D341Med (cell line): Measurements from ENCODE around the gene LHB.
A peak's percentile ranks its signal among the peaks of the same experiment; 100 is the strongest.

Experiments used
- DNase-seq: peaks from one replicate; pipeline ENCODE4 v3.0.0; 2012; ENCODE audit warnings: low spot score

LHB gene

DNA sequence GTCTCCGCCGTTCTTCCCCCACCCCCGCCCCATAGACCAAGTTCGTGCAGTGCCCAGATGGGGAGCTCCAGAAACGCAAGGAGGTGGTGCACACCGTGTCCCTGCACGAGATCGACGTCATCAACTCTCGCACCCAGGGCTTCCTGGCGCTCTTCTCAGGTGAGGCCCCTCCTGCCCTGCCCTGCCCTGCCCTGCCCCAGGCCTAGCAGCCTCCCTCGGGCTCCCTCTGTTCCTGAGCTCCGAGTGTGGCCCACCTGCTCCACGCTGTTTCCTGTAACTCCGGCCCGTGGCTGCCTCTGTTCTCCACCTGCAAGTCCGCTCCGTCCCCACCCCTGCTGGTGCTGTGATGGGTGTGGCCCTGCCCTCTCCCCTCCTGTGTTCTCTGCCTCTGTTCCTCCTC is 6.4 kb downstream of the LHB start:
- no peak for DNase-seq

GRCh38 chr19:49009828-49010227 is 7.1 kb downstream of the LHB start:
- no peak for DNase-seq

- DNase-seq = no peak
These were observed 10.0 kb downstream of the LHB start for GRCh38 chr19:49006905-49007304.

GRCh38 chr19:49004964-49005614 is 11.8 kb downstream of the LHB start:
- DNase-seq = no peak

GRCh38 chr19:49004133-49004532 is 12.8 kb downstream of the LHB start:
- no peak for DNase-seq

GRCh38 chr19:48999481-49000325 is 17.2 kb downstream of the LHB start:
- peak; percentile 73 for DNase-seq

- peak; percentile 73 for DNase-seq
These were observed 18.9 kb downstream of the LHB start for GRCh38 chr19:48997972-48998371.

GRCh38 chr19:48994035-48994386 is 22.9 kb downstream of the LHB start:
- DNase-seq = no peak

DNA sequence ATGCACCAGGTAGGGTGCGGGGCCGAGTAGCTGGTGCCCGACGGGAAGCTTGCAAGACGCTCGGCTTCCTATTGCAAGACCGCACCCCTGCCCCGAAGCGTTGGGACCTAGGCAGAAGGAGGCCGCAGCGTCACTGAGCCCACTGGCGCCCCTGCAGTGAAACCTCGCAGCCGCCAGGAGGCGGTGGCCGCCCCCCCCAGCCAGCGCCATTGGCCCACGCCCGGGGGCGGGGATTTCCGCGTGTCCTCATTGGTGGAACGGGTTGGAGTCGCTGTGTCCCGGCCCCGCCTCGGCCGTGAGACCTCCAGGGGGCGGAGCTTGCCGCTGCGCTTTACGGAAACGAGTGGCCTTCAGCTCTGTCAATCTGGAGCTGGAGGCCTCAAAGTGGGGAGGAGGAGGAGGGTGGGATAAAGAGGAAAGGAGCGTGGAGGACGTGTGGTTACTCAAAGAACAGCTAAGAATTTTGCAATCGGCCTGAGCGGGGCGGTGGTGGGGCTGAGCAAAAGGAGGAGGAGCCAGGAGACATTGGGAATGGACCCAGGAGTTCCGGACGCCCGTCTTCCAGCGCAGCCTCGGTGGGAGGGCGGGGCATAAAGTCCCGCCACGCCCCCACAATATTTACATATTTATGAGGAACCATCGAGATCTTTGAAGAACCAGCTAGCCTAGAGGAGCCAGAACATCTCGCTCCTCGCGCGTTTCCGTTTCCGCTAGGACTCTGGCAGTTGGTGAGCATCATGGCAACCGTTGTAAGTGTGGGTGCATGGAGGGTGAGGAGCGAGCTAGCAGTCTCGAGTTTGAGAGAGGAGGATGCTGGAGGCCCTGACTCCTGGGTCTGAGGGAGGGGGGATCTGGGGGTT is 23.5 kb downstream of the LHB start, which contains the start of the genes GYS1 and RUVBL2:
TSS of gene GYS1 (minus strand) at position 135 of the 860 bp plus-strand sequence. CDS start 197 bp downstream, outside the sequence.
TSS of gene RUVBL2 (plus strand) at position 713 of the 860 bp plus-strand sequence. CDS start at position 738, 25 bp downstream.
- DNase-seq = peak; percentile 99

DNA sequence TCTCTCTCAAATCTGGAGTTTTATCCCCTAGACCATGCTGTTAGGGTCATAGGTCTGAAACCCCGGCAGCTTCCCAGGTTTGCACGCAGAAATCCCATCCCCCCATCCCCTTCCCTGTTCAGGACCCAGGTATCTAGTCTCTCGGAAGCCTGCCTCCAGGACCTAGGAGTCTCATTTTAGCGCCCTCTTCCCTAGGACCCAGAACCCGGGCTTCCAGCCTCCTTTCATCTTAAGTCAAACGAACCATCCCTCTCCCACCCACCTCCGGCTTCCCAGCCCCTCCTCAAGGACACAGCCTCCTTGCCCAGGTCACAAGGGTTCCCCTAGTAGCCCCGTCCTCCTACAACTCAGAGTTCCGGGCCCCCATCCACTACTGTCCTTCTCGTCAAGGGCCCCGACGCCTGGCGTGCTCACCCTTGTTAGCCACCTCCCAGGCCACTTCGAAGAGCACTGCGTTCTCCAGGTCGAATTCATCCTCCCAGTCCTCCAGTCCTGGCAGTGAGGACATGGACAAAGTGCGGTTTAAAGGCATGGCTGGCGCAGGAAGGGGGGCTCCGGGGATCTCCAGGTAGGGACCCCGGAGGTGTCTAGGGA is 24.2 kb downstream of the LHB start:
- DNase-seq = peak; percentile 32

DNA sequence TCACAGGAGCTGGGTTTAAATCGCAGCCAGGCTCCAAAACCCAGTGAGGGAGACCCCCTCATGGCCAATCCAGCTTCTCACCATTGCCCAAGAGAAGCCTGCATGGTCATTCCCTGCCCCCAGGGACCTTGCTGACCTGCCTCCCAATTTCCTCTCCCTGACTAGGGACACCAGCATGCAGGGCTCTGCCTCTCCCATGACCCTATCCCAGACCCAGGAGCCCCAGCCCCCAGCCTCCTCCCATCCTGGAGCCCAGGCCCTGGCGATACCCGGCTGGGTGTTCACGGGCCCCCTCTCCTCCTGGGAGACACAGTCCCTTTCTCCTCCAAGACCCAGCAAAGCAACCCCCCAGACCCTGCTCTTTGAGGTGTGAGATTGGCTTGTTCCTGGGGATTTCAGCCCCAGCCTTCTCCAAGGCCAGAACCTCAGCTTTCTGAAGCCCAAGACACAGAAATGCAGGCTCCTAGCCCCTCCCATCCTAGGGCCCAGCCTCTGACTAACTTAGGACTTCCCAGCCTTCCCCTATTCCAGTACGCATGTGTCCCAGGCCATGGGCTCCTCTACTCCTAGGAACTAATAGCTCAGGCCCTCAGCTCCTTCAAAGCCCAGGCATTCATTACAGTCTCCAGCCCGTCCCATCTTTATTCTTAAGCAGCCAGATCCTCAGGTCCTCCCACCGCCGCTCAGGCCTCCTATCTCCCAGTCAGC is 24.9 kb downstream of the LHB start:
- peak; percentile 56 for DNase-seq

DNA sequence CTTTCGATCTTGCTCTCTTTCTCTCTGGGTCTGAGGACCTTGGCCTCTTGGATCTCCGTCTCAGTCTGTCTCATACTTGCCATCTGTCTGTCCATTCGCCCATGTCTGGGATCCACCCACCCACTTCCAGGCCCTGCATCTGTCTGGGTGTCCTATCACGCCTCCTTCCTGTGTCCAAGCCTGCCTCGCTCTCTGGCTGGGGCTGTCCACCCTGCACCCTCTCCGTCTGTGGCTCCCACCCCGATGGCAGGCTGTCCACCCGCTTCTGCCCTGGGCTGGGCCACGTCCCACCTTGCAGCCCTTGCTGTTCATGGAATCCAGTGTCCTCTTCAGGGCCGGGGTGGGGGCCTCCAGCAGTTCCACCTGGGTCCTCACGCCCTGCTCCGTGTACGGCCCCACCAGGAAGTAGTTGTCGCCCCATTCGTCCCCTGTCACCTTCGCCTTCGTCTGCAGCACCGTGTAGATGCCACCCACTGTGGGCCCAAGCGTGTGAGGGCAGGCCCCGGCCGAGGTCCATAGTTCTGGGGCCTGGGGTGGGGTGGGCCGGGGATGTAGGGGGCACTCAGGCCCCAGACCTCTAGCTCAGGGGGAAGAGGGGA is 25.8 kb downstream of the LHB start:
- no peak for DNase-seq

GRCh38 chr19:48990400-48990799 is 26.5 kb downstream of the LHB start:
- DNase-seq = no peak

DNA sequence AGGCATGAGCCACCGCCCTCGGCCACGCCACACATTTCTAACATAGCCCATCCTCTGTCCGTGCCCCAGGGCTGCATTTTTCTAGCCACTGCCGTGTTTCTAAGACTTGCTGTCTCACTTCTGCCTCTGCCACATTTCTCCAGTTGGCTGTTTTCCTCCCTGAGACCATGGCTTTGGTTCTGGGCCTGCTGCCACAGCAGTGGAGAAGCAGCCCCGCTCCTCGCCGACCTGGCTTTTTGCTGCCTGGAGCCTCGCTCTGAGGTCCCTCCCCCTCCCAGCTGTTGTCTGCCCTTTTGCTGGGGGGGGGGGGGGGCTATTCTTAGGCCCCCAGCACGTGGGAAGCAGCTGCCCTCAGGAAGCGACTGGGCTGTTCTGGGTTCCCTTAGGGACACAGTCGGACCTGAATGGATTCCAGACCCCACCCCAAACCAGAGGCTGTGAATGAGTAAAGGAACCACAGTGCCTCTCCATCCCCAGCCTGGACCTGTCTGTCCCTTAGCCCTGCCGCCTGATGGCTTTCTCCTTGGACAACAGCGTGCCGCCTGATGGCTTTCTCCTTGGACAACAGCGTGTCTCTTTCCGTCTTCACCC is 27.1 kb downstream of the LHB start:
- DNase-seq = no peak

GRCh38 chr19:48988860-48989259 is 28.0 kb downstream of the LHB start:
- no peak for DNase-seq

DNA sequence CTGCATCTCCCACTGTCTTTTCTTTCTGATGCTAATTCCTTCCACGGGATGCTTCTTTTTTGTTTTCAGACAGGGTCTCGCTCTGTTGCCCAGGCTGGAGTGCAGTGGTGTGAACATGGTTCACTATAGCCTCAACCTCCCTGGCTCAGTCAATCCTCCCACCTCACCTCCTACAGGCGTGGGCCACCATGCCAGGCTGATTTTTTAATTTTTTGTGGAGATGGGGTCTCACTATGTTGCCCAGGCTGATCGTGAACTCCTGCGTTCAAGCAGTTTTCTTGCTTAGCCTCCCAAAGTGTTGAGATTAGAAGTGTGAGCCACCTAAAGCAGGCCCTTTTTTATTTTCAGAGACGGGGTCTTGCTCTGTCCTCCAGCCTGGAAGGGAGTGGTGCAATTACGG is 28.6 kb downstream of the LHB start:
- no peak for DNase-seq

GRCh38 chr19:48987323-48987722 is 29.6 kb downstream of the LHB start:
- no peak for DNase-seq

DNA sequence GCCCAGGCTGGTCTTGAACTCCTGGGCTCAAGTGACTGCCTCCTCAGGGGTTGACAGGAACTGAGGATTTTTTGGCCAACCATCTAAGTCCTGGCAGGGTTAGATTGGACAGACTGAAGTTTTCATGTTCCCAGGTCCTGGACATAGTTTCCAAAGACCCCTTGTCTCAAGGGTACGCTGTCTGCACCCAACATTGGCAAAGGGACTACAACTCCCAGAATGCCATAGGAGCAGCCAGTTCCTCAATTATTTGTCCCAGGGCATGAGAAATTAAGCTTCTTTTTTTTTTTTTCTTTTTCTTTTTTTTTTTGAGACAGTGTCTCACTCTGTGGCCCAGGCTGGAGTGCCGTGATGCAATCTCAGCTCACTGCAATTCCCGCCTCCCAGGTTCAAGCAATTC is 30.7 kb downstream of the LHB start:
- DNase-seq = no peak

DNA sequence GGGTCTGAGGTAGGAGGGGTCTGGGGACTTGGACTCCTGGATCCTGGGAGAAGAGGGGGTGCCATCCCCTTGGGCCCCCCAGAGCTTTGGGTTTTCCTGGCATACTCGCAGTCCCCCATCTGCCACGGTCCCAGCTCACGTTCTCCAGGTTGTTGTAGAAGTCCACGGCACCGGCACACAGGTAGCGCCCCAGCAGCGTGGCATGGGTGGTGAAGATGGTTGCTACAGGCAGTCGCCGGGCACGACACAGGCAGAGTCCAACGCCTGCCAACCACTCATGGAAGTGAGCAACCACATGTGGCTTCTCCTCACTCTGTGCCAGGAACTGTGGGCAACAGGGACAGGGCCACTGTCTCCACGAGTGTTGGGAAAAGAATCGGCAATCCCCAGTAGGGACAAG is 31.2 kb downstream of the LHB start:
- no peak for DNase-seq

DNA sequence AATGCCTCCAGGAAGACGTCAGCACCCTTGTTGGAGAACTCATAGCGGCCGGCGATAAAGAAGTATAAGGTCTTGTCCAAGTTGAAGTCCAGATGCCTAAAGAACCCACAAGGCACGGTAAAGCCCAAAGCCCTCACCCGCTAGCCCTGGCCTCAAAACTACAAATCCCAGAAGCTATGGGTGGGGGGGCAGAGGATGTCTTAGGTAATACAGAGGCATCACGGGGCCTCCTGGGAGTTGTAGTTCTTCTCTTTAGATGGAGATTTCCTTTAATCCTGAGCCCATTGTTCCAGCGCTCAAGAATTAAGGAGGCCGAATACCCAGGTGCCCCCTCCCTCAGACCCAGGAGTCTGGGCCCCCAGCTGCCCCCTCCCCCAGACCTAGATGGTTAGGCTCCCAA is 34.6 kb downstream of the LHB start:
- DNase-seq = peak; percentile 60

- DNase-seq = no peak
These were observed 39.8 kb downstream of the LHB start for GRCh38 chr19:48977061-48977460.
